ENCODE data around the gene CCT2. TPM values are rescaled to one million over a fixed set of nuclear protein-coding genes. Genes with fewer than 3 reads are reported as not detected.
"Not testable (repeated sequence)": the region's sequence is repeated elsewhere in the genome, so short reads cannot be mapped to it uniquely, and the experiment has no call there.

The CCT2 gene
- total RNA-seq, 2 donors from 2014 or later = 104 to 223 TPM

- intact Hi-C loops (cut with DNase I) = no loop called here
- no peaks in the 10 kb centered on the region for H3K9me3 ChIP-seq
Measured at GRCh38 chr12:69601962-69602685, 16.9 kb downstream of the CCT2 start.

DNA sequence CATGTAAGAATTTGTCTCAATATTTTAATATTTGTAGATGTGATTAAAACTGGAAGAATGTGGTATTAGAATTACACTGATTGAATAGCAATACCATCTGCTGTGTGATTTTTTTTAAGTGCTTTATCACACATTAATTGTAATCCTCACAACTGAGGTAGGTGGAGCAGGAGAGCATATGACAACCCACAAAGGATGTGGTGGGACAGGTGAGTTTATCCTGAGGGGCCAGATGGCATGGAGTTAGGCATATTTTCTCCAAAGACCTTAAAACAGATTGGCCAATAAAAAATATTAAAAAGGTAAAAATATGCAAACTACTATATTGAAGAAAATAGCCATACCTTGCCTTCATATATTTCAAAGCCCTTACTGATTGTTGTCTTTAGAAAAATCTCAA, 17.7 kb downstream of the CCT2 start:
- Histone ChIP-seq H3K9me3 (no peaks in the 10 kb centered on the region), H3K27me3 (no peaks in the 10 kb centered on the region), H3K4me3 (no peak overlapping the region), H3K4me1 (no peaks in the 10 kb centered on the region), H3K9ac (ENCODE audit: low read depth in 2 of 2, low read length in 2 of 2) (no peak overlapping the region), H3K27ac (no peak overlapping the region), H3K36me3 (no peaks in the 10 kb centered on the region)
- TF ChIP-seq, protein P1, sequence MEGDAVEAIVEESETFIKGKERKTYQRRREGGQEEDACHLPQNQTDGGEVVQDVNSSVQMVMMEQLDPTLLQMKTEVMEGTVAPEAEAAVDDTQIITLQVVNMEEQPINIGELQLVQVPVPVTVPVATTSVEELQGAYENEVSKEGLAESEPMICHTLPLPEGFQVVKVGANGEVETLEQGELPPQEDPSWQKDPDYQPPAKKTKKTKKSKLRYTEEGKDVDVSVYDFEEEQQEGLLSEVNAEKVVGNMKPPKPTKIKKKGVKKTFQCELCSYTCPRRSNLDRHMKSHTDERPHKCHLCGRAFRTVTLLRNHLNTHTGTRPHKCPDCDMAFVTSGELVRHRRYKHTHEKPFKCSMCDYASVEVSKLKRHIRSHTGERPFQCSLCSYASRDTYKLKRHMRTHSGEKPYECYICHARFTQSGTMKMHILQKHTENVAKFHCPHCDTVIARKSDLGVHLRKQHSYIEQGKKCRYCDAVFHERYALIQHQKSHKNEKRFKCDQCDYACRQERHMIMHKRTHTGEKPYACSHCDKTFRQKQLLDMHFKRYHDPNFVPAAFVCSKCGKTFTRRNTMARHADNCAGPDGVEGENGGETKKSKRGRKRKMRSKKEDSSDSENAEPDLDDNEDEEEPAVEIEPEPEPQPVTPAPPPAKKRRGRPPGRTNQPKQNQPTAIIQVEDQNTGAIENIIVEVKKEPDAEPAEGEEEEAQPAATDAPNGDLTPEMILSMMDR (IDR thresholded peaks at IDR 0.05) = no peak
- intact Hi-C loops (cut with DNase I) = no loop called here
- DNase-seq = no peak

More at GRCh38 chr12:69601962-69602685, 16.9 kb downstream of the CCT2 start:
- H3K9ac ChIP-seq (ENCODE audit: low read depth in 2 of 2, low read length in 2 of 2) = no peak overlapping the region
- no peaks in the 10 kb centered on the region for H3K27me3 ChIP-seq
- H3K4me3 ChIP-seq = no peak overlapping the region
- TF ChIP-seq, protein P1 (IDR thresholded peaks at IDR 0.05) = no peak
- H3K4me1 ChIP-seq = no peaks in the 10 kb centered on the region
- no peak for DNase-seq
- H3K27ac ChIP-seq = no peak overlapping the region
- H3K36me3 ChIP-seq = no peaks in the 10 kb centered on the region

DNA sequence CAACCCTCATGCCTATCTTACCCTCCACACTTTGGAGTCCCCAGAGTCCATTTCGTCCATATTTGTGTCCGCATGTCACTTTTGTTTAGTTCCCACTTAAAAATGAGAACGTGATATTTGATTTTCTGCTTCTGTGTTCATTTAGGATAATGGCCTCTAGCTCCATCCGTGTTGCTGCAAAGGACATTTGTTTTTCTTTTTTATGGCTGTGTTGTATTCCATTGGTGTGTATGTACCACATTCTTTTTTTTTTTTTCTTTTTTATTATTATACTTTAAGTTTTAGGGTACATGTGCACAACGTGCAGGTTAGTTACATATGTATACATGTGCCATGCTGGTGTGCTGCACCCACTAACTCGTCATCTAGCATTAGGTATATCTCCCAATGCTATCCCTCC, 18.3 kb downstream of the CCT2 start:
- H3K4me3 ChIP-seq; H3K27ac ChIP-seq; H3K36me3 ChIP-seq; DNase-seq; H3K9ac ChIP-seq (ENCODE audit: low read depth in 2 of 2, low read length in 2 of 2); H3K9me3 ChIP-seq; intact Hi-C loops (cut with DNase I); H3K27me3 ChIP-seq; H3K4me1 ChIP-seq: not testable (repeated sequence)

- H3K4me1 ChIP-seq; H3K9ac ChIP-seq (ENCODE audit: low read depth in 2 of 2, low read length in 2 of 2); H3K4me3 ChIP-seq; H3K9me3 ChIP-seq; intact Hi-C loops (cut with DNase I); H3K36me3 ChIP-seq; DNase-seq; H3K27me3 ChIP-seq; H3K27ac ChIP-seq: not testable (repeated sequence)
Measured at GRCh38 chr12:69604275-69604674, 19.0 kb downstream of the CCT2 start.

DNA sequence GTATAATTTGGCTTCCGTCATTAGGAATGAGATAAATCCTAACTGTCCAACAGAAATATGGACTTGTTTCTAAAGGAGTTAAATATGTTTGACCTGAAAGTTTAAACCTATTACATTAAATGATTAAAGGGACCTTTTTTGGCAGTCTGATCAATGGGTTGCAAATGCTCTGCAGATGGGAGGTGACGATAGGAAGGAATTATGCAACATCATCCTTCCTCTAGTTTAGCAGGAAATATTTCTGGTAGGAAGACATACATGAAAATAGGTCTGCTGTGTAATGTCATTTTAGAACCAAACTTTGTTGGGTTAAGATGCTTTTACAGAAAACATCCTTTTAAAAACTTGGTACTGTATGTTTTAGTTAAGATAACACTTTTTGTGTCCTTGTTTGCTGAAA, 22.9 kb downstream of the CCT2 start:
- TF ChIP-seq, protein P1 (IDR thresholded peaks at IDR 0.05) = no peak
- H3K27ac ChIP-seq = no peak overlapping the region
- no peaks in the 10 kb centered on the region for H3K36me3 ChIP-seq
- no peak for DNase-seq
- no peaks in the 10 kb centered on the region for H3K9me3 ChIP-seq
- H3K9ac ChIP-seq (ENCODE audit: low read depth in 2 of 2, low read length in 2 of 2) = no peak overlapping the region
- H3K4me3 ChIP-seq = no peak overlapping the region
- H3K4me1 ChIP-seq = no peaks in the 10 kb centered on the region
- no peaks in the 10 kb centered on the region for H3K27me3 ChIP-seq
- intact Hi-C loops (cut with DNase I) = no loop called here

- no peak overlapping the region for H3K9ac ChIP-seq (ENCODE audit: low read depth in 2 of 2, low read length in 2 of 2)
- H3K36me3 ChIP-seq = no peaks in the 10 kb centered on the region
- intact Hi-C loops (cut with DNase I) = no loop called here
- no peak overlapping the region for H3K4me3 ChIP-seq
- H3K4me1 ChIP-seq = no peaks in the 10 kb centered on the region
- H3K9me3 ChIP-seq = no peaks in the 10 kb centered on the region
- no peak overlapping the region for H3K27ac ChIP-seq
- TF ChIP-seq, protein P1 (IDR thresholded peaks at IDR 0.05) = no peak
- DNase-seq = no peak
- no peaks in the 10 kb centered on the region for H3K27me3 ChIP-seq
Measured at GRCh38 chr12:69610126-69610525, 24.9 kb downstream of the CCT2 start.
